PC-9 (cell line): ENCODE measurements around the gene RGS9.

Source experiments
- EZH2 ChIP-seq: fragments of 200-600 bp; sonication (generic); IDR thresholded peaks from 2 replicates; pipeline ENCODE4 v1.8.0; 2017; ENCODE audit warnings: antibody characterized with exemption, low read depth
- TF ChIP-seq, protein P1 (sequence below): fragments of 200-600 bp; sonication (generic); conservative IDR thresholded peaks from 2 replicates; pipeline ENCODE4 v1.6.1; 2017; ENCODE audit warnings: mixed run types, antibody characterized with exemption, mild to moderate bottlenecking, moderate library complexity

DNA sequence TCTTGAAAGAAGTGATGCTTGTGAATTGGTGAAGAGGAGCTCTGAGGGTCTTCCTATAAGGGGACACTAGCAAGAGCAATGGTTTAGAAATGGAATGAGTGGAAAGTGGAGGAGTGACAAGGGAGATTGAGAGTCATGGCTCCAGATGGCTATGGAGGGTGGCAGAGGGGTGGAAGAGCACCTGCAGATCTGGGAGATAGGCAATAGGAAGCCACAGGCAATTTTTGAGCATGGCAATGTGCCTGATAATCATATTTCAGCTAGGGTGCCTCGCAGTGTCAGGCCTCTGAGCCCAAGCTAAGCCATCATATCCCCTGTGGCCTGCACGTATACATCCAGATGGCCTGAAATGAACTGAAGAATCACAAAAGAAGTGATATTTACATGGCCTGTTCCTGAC lies 21.5 kb downstream of the RGS9 start:
- TF ChIP-seq, protein P1, sequence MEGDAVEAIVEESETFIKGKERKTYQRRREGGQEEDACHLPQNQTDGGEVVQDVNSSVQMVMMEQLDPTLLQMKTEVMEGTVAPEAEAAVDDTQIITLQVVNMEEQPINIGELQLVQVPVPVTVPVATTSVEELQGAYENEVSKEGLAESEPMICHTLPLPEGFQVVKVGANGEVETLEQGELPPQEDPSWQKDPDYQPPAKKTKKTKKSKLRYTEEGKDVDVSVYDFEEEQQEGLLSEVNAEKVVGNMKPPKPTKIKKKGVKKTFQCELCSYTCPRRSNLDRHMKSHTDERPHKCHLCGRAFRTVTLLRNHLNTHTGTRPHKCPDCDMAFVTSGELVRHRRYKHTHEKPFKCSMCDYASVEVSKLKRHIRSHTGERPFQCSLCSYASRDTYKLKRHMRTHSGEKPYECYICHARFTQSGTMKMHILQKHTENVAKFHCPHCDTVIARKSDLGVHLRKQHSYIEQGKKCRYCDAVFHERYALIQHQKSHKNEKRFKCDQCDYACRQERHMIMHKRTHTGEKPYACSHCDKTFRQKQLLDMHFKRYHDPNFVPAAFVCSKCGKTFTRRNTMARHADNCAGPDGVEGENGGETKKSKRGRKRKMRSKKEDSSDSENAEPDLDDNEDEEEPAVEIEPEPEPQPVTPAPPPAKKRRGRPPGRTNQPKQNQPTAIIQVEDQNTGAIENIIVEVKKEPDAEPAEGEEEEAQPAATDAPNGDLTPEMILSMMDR: no peak
- no peak for TF ChIP-seq EZH2
